Left ventricle myocardium inferior (tissue), 1 donor: ENCODE measurements around the gene LRRC43. TPM values are rescaled to one million over a fixed set of nuclear protein-coding genes. Genes with fewer than 3 reads are reported as not detected.

ENCODE experiments used
- DNase-seq: peaks from one replicate; pipeline ENCODE4 v3.0.0-alpha.2; 2020
- H3K27ac ChIP-seq: fragments of 200-600 bp; replicated peaks from 2 replicates; pipeline ENCODE4 v1.8.0; 2021
- H3K27me3 ChIP-seq: fragments of 200-600 bp; 2 replicates; pipeline ENCODE4 v1.8.0; 2021; ENCODE audit warnings: low read depth
- H3K36me3 ChIP-seq: fragments of 200-600 bp; 2 replicates; pipeline ENCODE4 v1.8.0; 2021
- H3K4me1 ChIP-seq: fragments of 200-600 bp; 2 replicates; pipeline ENCODE4 v1.8.0; 2021
- H3K4me3 ChIP-seq: fragments of 200-600 bp; 2 replicates; pipeline ENCODE4 v1.8.0; 2021; ENCODE audit warnings: mild to moderate bottlenecking, moderate library complexity
- H3K9me3 ChIP-seq: fragments of 200-600 bp; replicated peaks from 2 replicates; pipeline ENCODE4 v1.8.0; 2021
- CTCF ChIP-seq: fragments of 200-600 bp; IDR thresholded peaks from 2 replicates; pipeline ENCODE4 v1.8.0; 2021; ENCODE audit warnings: antibody characterized with exemption, mild to moderate bottlenecking, borderline replicate concordance
- intact Hi-C: fragments of 100-400 bp; cut with micrococcal nuclease; formaldehyde crosslinking; loops from one replicate; pipeline ENCODE4 v1.11.0; 2022
- total RNA-seq: library from RNA; stranded (reverse); fragmentation: NEBNext Ultra II Directional; extraction: Animal tissue kit (Norgen Biotek cat#: 25700); gene quantifications from one replicate; pipeline ENCODE4 v1.2.1, GENCODE V29; 2021
- donor health status: DM: no; HTN: yes; CAD: no; lungs with severe emphysema.

Gene LRRC43
- total RNA-seq, 1 donor from 2014 or later: 0.74 TPM

GRCh38 chr12:122245553-122245952 lies 62.6 kb downstream of the LRRC43 start:
- no peak overlapping the region for H3K27ac ChIP-seq
- TF ChIP-seq CTCF: no peak
- DNase-seq: no peak
- no peaks in the 10 kb centered on the region for H3K4me1 ChIP-seq
- H3K27me3 ChIP-seq: no peaks in the 10 kb centered on the region
- H3K36me3 ChIP-seq: peaks cover 73% of the 10 kb centered on the region
- intact Hi-C loops: no loop called here
- H3K9me3 ChIP-seq: no peaks in the 10 kb centered on the region
- H3K4me3 ChIP-seq: no peak overlapping the region

- H3K4me3 ChIP-seq: no peak overlapping the region
- intact Hi-C loops: no loop called here
- H3K36me3 ChIP-seq: peaks cover 49% of the 10 kb centered on the region
- no peaks in the 10 kb centered on the region for H3K27me3 ChIP-seq
- TF ChIP-seq CTCF: no peak
- no peak overlapping the region for H3K27ac ChIP-seq
- no peaks in the 10 kb centered on the region for H3K4me1 ChIP-seq
- no peak for DNase-seq
- H3K9me3 ChIP-seq: no peaks in the 10 kb centered on the region
Measured at GRCh38 chr12:122250047-122250446, 67.1 kb downstream of the LRRC43 start.

GRCh38 chr12:122250536-122250935 lies 67.6 kb downstream of the LRRC43 start:
- intact Hi-C loops: no loop called here
- Histone ChIP-seq H3K27ac (no peak overlapping the region), H3K27me3 (no peaks in the 10 kb centered on the region), H3K9me3 (no peaks in the 10 kb centered on the region), H3K4me3 (no peak overlapping the region), H3K36me3 (peaks cover 54% of the 10 kb centered on the region), H3K4me1 (no peaks in the 10 kb centered on the region)
- no peak for TF ChIP-seq CTCF
- no peak for DNase-seq

Other genes starting within 250 kb of the LRRC43 start
- gene BCL7A, start 161.2 kb upstream of the LRRC43 start, total RNA-seq: 11.2 TPM
- gene MLXIP, start 104.4 kb upstream of the LRRC43 start, total RNA-seq: 16.7 TPM
- not detected for gene IL31, start 8.9 kb upstream of the LRRC43 start, total RNA-seq
- not detected for gene B3GNT4, start 20.6 kb downstream of the LRRC43 start, total RNA-seq
- gene DIABLO, start 42.9 kb downstream of the LRRC43 start, total RNA-seq: 29.7 TPM
- 11.4 TPM for gene VPS33A, start 83.4 kb downstream of the LRRC43 start, total RNA-seq
- gene CLIP1, start 239.5 kb downstream of the LRRC43 start, total RNA-seq: 102 TPM